HepG2 (cell line): ENCODE results near the gene DCAF7. TPM values are rescaled to one million over a fixed set of nuclear protein-coding genes. Genes with fewer than 3 reads are reported as not detected.

ENCODE experiments used
- AFF4 ChIP-seq: sonication (generic); formaldehyde crosslinking; IDR thresholded peaks from 2 replicates; pipeline ENCODE4 v1.4.0; 2020; ENCODE audit warnings: missing genetic modification reagents
- ATF5 ChIP-seq: sonication (generic); formaldehyde crosslinking; IDR thresholded peaks from 2 replicates; pipeline ENCODE4 v1.4.0; 2020; ENCODE audit warnings: mild to moderate bottlenecking, low read depth, missing genetic modification reagents
- CBX5 ChIP-seq: sonication (generic); formaldehyde crosslinking; IDR thresholded peaks from 2 replicates; pipeline ENCODE4 v1.4.0; 2020; ENCODE audit warnings: missing genetic modification reagents, borderline replicate concordance
- ETV6 ChIP-seq: sonication (generic); formaldehyde crosslinking; conservative IDR thresholded peaks from 2 replicates; pipeline ENCODE4 v1.4.0; 2020; ENCODE audit warnings: missing genetic modification reagents
- HHEX ChIP-seq: IDR thresholded peaks from 2 replicates; pipeline ENCODE4 v1.6.1; 2016; ENCODE audit warnings: control low read depth
- MTA3 ChIP-seq: sonication (generic); formaldehyde crosslinking; IDR thresholded peaks from 2 replicates; pipeline ENCODE4 v1.4.0; 2020; ENCODE audit warnings: missing genetic modification reagents
- NFIB ChIP-seq: sonication (generic); formaldehyde crosslinking; IDR thresholded peaks from 2 replicates; pipeline ENCODE4 v1.9.0; 2021; ENCODE audit warnings: missing genetic modification reagents, mild to moderate bottlenecking, borderline replicate concordance
- NKX3-1 ChIP-seq: sonication (generic); formaldehyde crosslinking; IDR thresholded peaks from 2 replicates; pipeline ENCODE4 v1.5.0; 2020; ENCODE audit warnings: missing genetic modification reagents
- SKI ChIP-seq: fragments of 450-650 bp; IDR thresholded peaks from one replicate; pipeline ENCODE4 v1.6.1; 2018; ENCODE audit warnings: mild to moderate bottlenecking; ENCODE audit not compliant: partially characterized antibody
- SP4 ChIP-seq: sonication (generic); formaldehyde crosslinking; IDR thresholded peaks from 2 replicates; pipeline ENCODE4 v1.8.1; 2023; ENCODE audit warnings: mild to moderate bottlenecking, missing genetic modification reagents
- ZEB1 ChIP-seq: IDR thresholded peaks from 2 replicates; pipeline ENCODE4 v1.6.1; 2012; ENCODE audit warnings: mild to moderate bottlenecking, low read depth, inconsistent platforms; ENCODE audit not compliant: insufficient replicate concordance
- ZHX2 ChIP-seq, 2 experiments: sonication (generic) in 1 of 2; formaldehyde crosslinking in 1 of 2; IDR thresholded peaks; 2 replicates each; pipeline versions ENCODE4 v1.6.1 to v1.9.0; 2014 to 2022; ENCODE audit warnings: antibody characterized with exemption in 1 of 2, borderline replicate concordance in 1 of 2, inconsistent platforms in 1 of 2, low read depth in 1 of 2, missing genetic modification reagents in 1 of 2
- ZNF230 ChIP-seq: sonication (generic); formaldehyde crosslinking; IDR thresholded peaks from 2 replicates; pipeline ENCODE4 v1.4.0; 2020; ENCODE audit warnings: mild to moderate bottlenecking, missing genetic modification reagents
- ZNF430 ChIP-seq: sonication (generic); formaldehyde crosslinking; IDR thresholded peaks from 2 replicates; pipeline ENCODE4 v1.9.0; 2021; ENCODE audit warnings: mild to moderate bottlenecking, missing genetic modification reagents
- ZNF564 ChIP-seq: sonication (generic); formaldehyde crosslinking; IDR thresholded peaks from 2 replicates; pipeline ENCODE4 v1.8.1; 2023; ENCODE audit warnings: mild to moderate bottlenecking, missing genetic modification reagents
- ZNF597 ChIP-seq: sonication (generic); formaldehyde crosslinking; IDR thresholded peaks from 2 replicates; pipeline ENCODE4 v1.5.0; 2020; ENCODE audit warnings: missing genetic modification reagents
- ZNF781 ChIP-seq: sonication (generic); formaldehyde crosslinking; IDR thresholded peaks from 2 replicates; pipeline ENCODE4 v1.5.1; 2020; ENCODE audit warnings: borderline replicate concordance, mild to moderate bottlenecking, missing genetic modification reagents; ENCODE audit errors: not compliant biosample characterization
- polyA plus RNA-seq, 8 experiments: library from polyadenylated mRNA; depleted of rRNA in 3 of 8; stranded (reverse) in 7 of 8; unstranded in 1 of 8; fragments of >200 nt; fragmentation: Illumina TruSeq in 4 of 8; extraction: Trizol in 4 of 8; gene quantifications; 2 replicates each; pipeline versions ENCODE4 v1.2.1 to v1.2.3, GENCODE V29; 2011 to 2016; ENCODE audit warnings: low read depth in 4 of 8, missing spikeins in 1 of 8, mixed read lengths in 1 of 8; ENCODE audit not compliant: insufficient read depth in 1 of 8
- total RNA-seq, 5 experiments: library from RNA; depleted of rRNA; stranded (reverse); fragments of >200 nt; fragmentation: Illumina TruSeq; extraction: Trizol; gene quantifications; 2 replicates each; pipeline ENCODE4 v1.2.3, GENCODE V29; 2016; ENCODE audit warnings: low read depth in 1 of 5

Gene DCAF7
- total and polyA plus RNA-seq, 2 of the 13 experiments (the other 11 are each of a cell fraction or from before 2014, with no cell fraction given) = 55.2 to 73.4 TPM

- TF ChIP-seq ZHX2 (IDR thresholded peaks at IDR 0.05; ENCODE audit: low read depth) (peak; percentile 90), ZHX2 (CRISPR knock-in tag; IDR thresholded peaks at IDR 0.05; ENCODE audit: borderline replicate concordance) (peak; percentile 73), ZNF564 (CRISPR knock-in tag) (peak; percentile 86), CBX5 (CRISPR knock-in tag) (peak; percentile 100), NKX3-1 (peak; percentile 92; the same call in 1 of the 2 replicates), ATF5 (CRISPR knock-in tag) (no peak), HHEX (CRISPR knock-in tag) (no peak), NFIB (CRISPR knock-in tag) (no peak), ZNF230 (0 out of 2 replicates have a peak, but pooled peaks have one; percentile 81), SP4 (CRISPR knock-in tag) (peak; percentile 77), ZNF597 (CRISPR knock-in tag) (0 out of 2 replicates have a peak, but pooled peaks have one; percentile 30), ETV6 (peak; percentile 98), MTA3 (CRISPR knock-in tag) (no peak), SKI (peak; percentile 51), AFF4 (CRISPR knock-in tag) (peak; percentile 87; the same call in 1 of the 2 replicates), ZNF430 (CRISPR knock-in tag) (peak; percentile 83), ZEB1 (peak; percentile 84), ZNF781 (CRISPR knock-in tag) (peak; percentile 90)
Observed at GRCh38 chr17:63600569-63601438, 50.5 kb downstream of the DCAF7 start, which contains the start of gene TACO1 (continued).
